ENCODE data around the gene NEU4.

GRCh38 chr2:241796610-241797138 is 12.3 kb upstream of the NEU4 start:
- TF ChIP-seq POLR2AphosphoS5 (IDR thresholded peaks at IDR 0.05; ENCODE audit: borderline replicate concordance, low read depth, low read length) (no peak), EZH2 (IDR thresholded peaks at IDR 0.05) (no peak), FOXP2 (optimal IDR thresholded peaks at IDR 0.05; ENCODE audit: control extremely low read depth, extremely low read length, insufficient read depth) (no peak)

All from SK-N-MC (cell line).